Kidney (tissue), 14 donors: ENCODE results near the gene GLCE. TPM values are rescaled to one million over a fixed set of nuclear protein-coding genes. Genes with fewer than 3 reads are reported as not detected.
"Not testable (repeated sequence)": the region's sequence is repeated elsewhere in the genome, so short reads cannot be mapped to it uniquely, and the experiment has no call there.

Experiments used
- DNase-seq, 5 donors: peaks; one replicate each; pipeline ENCODE4 v3.0.0-alpha.2; 2013 to 2020
- FAIRE-seq: peaks from 2 replicates; lab custom pipeline; 2012; peaks lifted over from hg19 to GRCh38; lab: Jason Lieb, UNC
- H3K27ac ChIP-seq, 2 donors: one replicate each; pipeline ENCODE4 v1.7.0; 2013; ENCODE audit warnings: low read depth in 2 of 2, low read length in 2 of 2, inconsistent platforms in 1 of 2
- H3K27me3 ChIP-seq: one replicate; pipeline ENCODE4 v1.7.1; 2013; ENCODE audit warnings: low read length, inconsistent platforms; ENCODE audit not compliant: control insufficient read depth, insufficient read depth
- H3K36me3 ChIP-seq, 3 donors: one replicate each; pipeline versions ENCODE4 v1.7.0 to v1.7.1; 2013; ENCODE audit warnings: low read length in 3 of 3, control low read depth in 1 of 3, inconsistent platforms in 1 of 3; ENCODE audit not compliant: insufficient read depth in 3 of 3, control insufficient read depth in 2 of 3
- H3K4me1 ChIP-seq, 3 donors: one replicate each; pipeline versions ENCODE4 v1.7.0 to v1.7.1; 2013; ENCODE audit warnings: low read length in 3 of 3, inconsistent platforms in 1 of 3, low read depth in 1 of 3; ENCODE audit not compliant: control insufficient read depth in 2 of 3, insufficient read depth in 2 of 3
- H3K4me3 ChIP-seq, 3 donors: one replicate each; pipeline versions ENCODE4 v1.7.0 to v1.8.1; 2013; ENCODE audit warnings: low read length in 3 of 3, control low read depth in 1 of 3, inconsistent platforms in 1 of 3
- H3K9ac ChIP-seq, 3 donors: one replicate each; pipeline versions ENCODE4 v1.7.0 to v1.7.1; 2013; ENCODE audit warnings: low read length in 3 of 3, control low read depth in 1 of 3, inconsistent platforms in 1 of 3
- H3K9me3 ChIP-seq, 3 donors: one replicate each; pipeline versions ENCODE4 v1.7.0 to v1.7.1; 2013; ENCODE audit warnings: low read length in 3 of 3, control low read depth in 1 of 3, inconsistent platforms in 1 of 3; ENCODE audit not compliant: control insufficient read depth in 2 of 3, insufficient read depth in 1 of 3
- CTCF ChIP-seq: IDR thresholded peaks from 3 replicates; pipeline ENCODE4 v1.5.1; 2012; ENCODE audit warnings: mild to moderate bottlenecking, moderate library complexity, borderline replicate concordance; ENCODE audit not compliant: insufficient read depth; ENCODE audit errors: extremely low read depth
- intact Hi-C: fragments of 100-400 bp; cut with DNase I; formaldehyde crosslinking; loops from one replicate; pipeline ENCODE4 v1.11.1; 2022
- polyA plus RNA-seq: library from polyadenylated mRNA; stranded (reverse); fragments of 350-450 nt; fragmentation: Illumina TruSeq; extraction: RNeasy Lipid Tissue Mini Kit (QIAGEN cat#74804); gene quantifications from one replicate; pipeline ENCODE4 v1.2.3, GENCODE V29; 2014; ENCODE audit warnings: low read depth, low replicate concordance; ENCODE audit not compliant: insufficient read depth
- total RNA-seq: library from RNA; stranded (reverse); fragmentation: NEBNext Ultra II Directional; extraction: Animal tissue kit (Norgen Biotek cat#: 25700); gene quantifications from one replicate; pipeline ENCODE4 v1.2.1, GENCODE V29; 2021
- donor health status: control.
- donor health status: control.
- donor health status: control.
- donor health status: control.
- donor health status: control.
- donor health status: DM: yes; HTN: yes; CAD: no.
- donor health status: Normal renal cell carcinoma (clear cell type).

GLCE gene
- total and polyA plus RNA-seq, 2 donors from 2014 or later = 14.9 to 18.0 TPM

GRCh38 chr15:69149803-69150202, 10.6 kb upstream of the GLCE start:
- Histone ChIP-seq H3K4me1 (no peaks in the 10 kb centered on the region), H3K9ac (no peak overlapping the region), H3K9me3 (no peaks in the 10 kb centered on the region), H3K27me3 (no peaks in the 10 kb centered on the region), H3K27ac (no peak overlapping the region), H3K4me3 (no peak overlapping the region), H3K36me3 (no peaks in the 10 kb centered on the region)
- FAIRE-seq (no peak), DNase-seq (no peak)
- intact Hi-C loops = no loop called here
- TF ChIP-seq CTCF = no peak

GRCh38 chr15:69150336-69150735, 10.1 kb upstream of the GLCE start:
- Histone ChIP-seq H3K9me3 (no peaks in the 10 kb centered on the region), H3K4me3 (no peak overlapping the region), H3K27me3 (no peaks in the 10 kb centered on the region), H3K4me1 (no peaks in the 10 kb centered on the region), H3K9ac (no peak overlapping the region), H3K27ac (no peak overlapping the region), H3K36me3 (no peaks in the 10 kb centered on the region)
- FAIRE-seq (no peak), DNase-seq (no peak)
- intact Hi-C loops = no loop called here
- no peak for TF ChIP-seq CTCF

DNA sequence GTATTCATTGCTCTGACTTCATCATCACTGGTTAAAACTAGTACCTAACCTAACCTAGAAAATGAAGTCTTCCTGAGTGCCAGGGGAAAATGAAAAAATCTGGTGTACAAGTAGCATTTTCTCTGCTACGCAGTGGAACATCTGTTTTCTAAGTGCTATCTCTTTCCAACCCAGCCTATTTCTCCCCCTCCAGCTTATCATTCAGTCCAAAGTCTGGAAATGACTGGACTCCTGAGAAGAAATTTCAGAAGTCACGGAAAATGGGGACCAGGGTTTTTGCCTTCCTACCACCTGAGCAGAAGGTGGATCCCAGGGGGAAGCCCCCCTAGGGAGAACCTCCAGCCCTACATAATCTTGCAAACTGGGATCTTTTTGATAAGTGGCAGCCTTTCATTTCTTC, 9.6 kb upstream of the GLCE start:
- no peak for TF ChIP-seq CTCF

GRCh38 chr15:69153046-69153445, 7.4 kb upstream of the GLCE start:
- Histone ChIP-seq H3K4me1 (no peaks in the 10 kb centered on the region), H3K9ac (no peak overlapping the region), H3K27ac (no peak overlapping the region), H3K9me3 (no peaks in the 10 kb centered on the region), H3K27me3 (no peaks in the 10 kb centered on the region), H3K4me3 (no peak overlapping the region), H3K36me3 (no peaks in the 10 kb centered on the region)
- intact Hi-C loops = no loop called here
- no peak for TF ChIP-seq CTCF
- DNase-seq (no peak), FAIRE-seq (no peak)

More for the DNA sequence above, 9.6 kb upstream of the GLCE start:
- no peaks in the 10 kb centered on the region for H3K36me3 ChIP-seq
- DNase-seq (no peak), FAIRE-seq (no peak)
- H3K9ac ChIP-seq = no peak overlapping the region
- no peaks in the 10 kb centered on the region for H3K4me1 ChIP-seq
- intact Hi-C loops = no loop called here
- H3K9me3 ChIP-seq = no peaks in the 10 kb centered on the region
- H3K4me3 ChIP-seq = no peak overlapping the region
- no peak overlapping the region for H3K27ac ChIP-seq
- H3K27me3 ChIP-seq = no peaks in the 10 kb centered on the region

GRCh38 chr15:69153587-69153986, 6.8 kb upstream of the GLCE start:
- H3K9me3 ChIP-seq, FAIRE-seq, H3K27me3 ChIP-seq, H3K4me1 ChIP-seq, H3K27ac ChIP-seq, H3K9ac ChIP-seq, H3K4me3 ChIP-seq, DNase-seq, H3K36me3 ChIP-seq, intact Hi-C loops: not testable (repeated sequence)
